Measurements from ENCODE around the gene UBR3.
"Not testable (repeated sequence)": the region's sequence is repeated elsewhere in the genome, so short reads cannot be mapped to it uniquely, and the experiment has no call there.

The UBR3 gene

DNA sequence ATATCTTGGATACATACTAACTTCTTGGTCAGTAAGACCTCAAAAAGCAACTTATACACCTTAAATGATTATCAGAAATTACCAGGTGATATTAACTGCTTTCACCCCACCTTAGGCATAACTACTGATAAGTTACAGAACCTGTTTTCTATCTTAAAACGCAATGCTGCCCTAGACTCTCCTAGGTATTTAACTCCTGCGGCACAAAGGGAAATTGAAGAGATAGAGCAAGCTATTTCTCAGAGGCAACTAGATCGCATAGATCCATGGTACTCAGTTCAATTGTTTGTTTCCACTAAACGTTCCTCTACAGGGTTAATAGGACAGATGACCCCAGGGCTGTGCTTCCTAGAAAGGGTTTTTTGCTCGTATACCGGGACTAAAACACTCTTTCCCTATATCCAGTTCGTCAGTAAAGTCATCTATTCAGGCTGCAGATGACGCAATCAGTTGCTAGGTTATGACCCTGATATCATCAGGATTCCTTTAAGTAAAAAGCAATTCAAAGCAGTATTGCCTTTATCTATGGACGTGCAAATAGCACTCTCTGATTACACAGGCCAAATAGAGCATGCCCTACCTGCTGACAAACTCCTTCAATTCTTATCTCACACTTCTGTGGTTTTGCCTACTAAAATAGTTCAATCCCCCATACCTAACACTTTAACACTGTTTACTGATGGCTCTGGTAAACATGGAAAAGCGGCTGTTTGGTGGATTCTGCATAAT lies 288.4 kb downstream of the UBR3 start:
- DNase-seq = no peak

GRCh38 chr2:170118641-170119040 lies 291.4 kb downstream of the UBR3 start:
- no peak for DNase-seq

DNA sequence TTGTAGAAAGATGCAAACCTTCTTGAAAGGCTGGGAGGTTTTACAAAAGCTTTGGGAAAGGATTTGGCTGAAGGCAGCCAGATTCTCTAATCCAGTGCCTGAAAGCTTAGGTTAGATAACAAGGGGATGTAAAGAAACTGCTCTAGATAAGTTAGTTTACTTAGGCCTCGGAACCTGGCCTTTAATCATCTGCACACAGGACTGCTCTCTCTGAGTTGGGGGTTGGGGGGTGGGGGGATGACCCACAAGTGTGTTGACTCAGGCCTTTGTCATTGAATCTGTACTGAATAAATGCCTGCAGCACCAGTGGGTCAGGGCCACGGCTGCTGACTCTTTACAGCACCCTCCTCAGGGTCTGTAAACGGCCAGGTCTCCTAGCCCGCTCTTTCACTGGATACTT lies 292.1 kb downstream of the UBR3 start:
- not testable (repeated sequence) for DNase-seq

DNA sequence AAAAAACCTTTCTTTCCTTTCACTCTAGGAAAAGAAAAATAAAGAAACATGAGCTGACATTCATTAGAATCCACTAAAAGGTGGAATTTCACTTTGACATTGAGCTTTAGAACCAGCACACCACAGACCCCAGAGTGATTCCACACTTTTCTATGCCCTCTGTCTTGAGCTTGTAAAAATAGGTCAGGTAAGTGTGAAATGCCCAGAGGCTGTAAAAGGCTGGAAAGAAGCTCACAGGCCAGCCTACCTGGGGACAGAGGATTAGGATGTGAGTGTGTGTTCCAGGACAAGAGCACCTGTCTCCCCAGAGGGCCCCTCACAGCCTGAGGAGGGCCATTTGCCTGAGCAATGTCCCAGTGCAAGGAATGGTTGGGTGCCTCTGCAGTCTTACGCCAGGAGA lies 294.4 kb downstream of the UBR3 start:
- no peak for DNase-seq

DNA sequence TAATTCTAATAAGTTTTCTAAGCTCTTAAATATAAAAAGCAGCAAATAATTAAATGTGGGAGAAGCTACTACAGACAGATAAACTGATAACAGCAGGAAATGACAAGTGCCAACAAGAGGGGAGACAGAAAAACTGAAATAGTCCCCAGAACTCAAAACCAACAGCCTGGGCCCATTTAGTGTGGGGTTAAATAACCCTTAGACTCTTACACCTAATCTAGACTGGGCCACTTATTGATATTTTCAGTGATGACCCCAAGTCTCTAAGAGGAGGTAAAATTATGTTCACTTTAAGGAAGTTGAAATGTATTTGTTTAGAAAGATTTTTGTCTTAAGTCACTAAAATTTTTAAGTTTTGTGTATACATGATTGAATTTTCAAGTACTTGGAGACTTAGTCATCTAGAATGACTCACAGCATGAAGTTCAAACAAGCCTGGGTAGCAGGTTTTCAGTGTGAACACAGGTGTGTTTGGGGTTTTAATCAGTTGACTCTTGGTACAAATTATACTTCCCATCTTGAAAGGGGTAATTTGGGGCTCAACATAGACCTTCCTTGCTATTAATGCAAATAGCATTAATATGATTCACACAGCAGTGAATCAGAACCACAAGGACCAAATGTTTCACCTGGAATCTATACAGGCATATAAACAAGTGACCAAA lies 295.8 kb downstream of the UBR3 start:
- peak in 1 of 2 experiments; percentile 57 for DNase-seq

GRCh38 chr2:170123593-170123992 lies 296.3 kb downstream of the UBR3 start:
- no peak for DNase-seq

- DNase-seq = not testable (repeated sequence)
Measured at GRCh38 chr2:170126138-170126728, 299.0 kb downstream of the UBR3 start.
